ENCODE measurements around the gene SCN10A.

Gene SCN10A

DNA sequence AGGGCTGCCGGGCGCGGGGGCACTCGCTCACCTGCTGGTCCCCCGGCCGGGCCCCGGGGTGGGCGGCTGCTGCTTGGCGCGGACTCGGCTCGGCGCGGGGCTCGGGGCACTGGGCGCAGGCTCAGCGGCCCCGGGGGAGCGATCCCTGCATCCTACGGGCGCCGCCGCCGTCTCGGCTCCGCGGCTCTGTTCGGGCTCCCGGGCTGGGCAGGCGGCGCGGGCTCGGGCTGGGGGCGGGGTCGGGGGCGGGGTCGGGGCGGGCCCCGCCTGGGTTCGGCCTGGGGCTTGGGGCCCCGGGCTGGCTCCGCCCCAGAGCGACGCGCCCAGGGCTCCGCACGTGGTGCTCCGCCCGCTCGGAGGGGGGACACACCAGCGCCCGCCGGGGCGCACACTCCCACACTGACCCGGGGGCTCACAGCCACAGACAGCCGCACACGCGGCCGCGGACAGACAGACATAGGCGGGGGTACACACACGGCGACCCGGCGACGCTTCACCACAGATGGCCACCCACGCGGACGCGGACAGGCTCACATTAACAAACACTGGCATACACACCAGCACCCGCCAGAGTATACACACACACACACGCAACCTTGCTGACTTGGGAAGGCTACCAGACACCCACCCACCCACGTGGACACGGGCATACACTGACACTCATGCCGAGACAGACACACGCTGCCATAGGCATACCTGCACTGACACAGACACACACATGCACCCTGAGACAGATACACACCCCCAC, 166.3 kb downstream of the SCN10A start, which contains the start of gene SCN5A:
Gene SCN5A, minus strand, starts transcription at position 188 of the 748 bp plus-strand sequence. CDS start 16,380 bp downstream, outside the sequence.
- peak; percentile 75 for DNase-seq

DNA sequence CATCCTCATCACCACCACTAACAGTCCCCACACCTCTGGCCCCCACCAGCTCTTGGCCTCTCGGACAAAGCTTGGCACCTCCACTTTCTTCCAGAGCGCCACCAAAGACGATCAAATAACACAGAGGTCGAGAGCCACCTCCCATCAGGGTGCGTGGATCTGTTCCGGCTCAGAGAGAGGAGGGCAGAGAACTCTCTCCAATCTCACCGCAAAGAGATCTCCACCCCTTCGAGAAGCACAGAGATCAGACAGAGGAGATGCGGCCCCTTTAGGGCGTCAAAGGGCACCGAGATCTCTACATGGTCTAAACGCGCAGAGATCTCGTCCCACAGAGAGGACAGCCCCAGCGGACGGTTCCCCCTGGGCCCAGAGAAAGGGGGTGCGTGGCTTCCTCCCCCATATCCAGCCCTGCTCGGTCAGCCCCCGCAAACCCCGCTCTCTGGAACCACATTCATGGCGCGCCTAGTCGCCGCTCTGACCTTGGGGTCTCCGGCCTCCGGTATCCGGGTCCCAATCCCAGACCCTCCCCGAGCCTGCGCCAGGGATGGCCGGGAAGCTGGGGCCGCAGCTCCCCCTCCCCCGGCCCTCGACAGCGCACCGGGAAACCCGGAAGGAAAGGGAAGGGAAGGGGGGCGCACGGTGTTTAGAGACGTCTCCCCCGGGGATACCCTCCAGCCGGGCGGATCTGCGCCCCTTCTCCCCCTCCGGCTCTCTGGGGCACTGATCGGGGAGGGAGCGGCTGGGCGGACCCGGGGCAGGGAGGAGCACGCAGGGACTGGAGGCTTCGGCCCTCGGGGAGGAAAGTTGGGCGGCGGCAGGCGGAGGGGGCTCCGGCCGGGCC, 167.1 kb downstream of the SCN10A start:
- DNase-seq, result no peak

GRCh38 chr3:38648024-38648658, 167.9 kb downstream of the SCN10A start:
- no peak for DNase-seq

DNA sequence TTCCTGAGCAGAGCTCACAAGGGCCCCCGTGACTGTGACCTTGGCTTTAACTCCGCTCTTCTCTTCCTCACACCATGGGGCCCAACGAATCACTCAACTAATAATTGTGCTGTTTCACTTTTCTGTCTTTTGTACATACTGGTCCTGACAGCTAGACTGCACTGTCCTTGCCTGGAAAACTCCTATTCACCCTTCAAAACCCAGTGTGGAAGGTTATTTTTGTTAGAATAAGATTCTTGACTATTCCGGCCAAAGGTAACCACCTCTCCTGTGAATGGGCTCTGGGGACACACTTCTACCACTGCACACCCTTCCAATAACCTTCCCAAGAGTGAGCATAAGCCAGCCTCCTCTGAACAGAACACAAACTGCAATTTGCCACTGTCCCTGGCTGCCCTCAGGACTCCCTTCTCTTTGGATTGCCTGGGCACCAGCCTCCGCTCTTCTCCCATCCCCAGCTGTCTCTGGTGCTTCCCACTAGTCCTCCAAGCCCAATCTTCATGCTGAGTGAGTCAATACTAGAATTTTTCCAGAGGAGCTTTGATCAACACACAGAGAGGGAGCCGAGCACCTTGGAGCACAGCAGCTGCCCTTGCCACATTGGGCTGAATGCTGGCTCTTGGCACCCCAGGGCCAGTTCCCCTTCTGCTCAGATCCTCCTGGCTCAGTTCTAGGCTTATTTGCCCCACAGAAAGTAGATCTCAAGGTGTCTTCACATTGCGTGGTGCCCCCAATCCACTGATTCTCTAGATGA, 168.6 kb downstream of the SCN10A start:
- DNase-seq, result no peak

All from femur (tissue), 1 donor.